ENCODE measurements around the gene MBP.

Gene MBP

GRCh38 chr18:77061281-77061945 is 71.2 kb downstream of the MBP start:
- DNase-seq = no peak

DNA sequence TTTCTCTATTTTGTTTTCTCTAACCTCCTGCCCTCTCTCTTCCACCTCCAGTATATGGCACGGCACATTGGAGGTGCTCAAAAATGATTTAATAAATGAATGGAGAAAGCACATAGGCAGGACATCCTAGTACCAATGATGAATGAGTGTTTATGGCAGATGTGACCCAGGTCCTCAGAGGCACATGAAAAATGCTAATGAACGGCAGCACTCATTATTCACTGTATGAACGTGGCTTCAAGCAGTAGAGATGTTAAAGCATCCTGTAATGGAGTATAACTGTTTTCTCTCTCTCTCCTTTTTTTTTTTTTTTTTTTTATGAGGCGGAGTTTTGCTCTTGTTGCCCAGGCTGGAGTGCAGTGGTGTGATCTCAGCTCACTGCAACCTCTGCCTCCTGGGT is 72.4 kb downstream of the MBP start:
- no peak for DNase-seq

- DNase-seq = no peak
These were observed 73.2 kb downstream of the MBP start for GRCh38 chr18:77059294-77059916.

DNA sequence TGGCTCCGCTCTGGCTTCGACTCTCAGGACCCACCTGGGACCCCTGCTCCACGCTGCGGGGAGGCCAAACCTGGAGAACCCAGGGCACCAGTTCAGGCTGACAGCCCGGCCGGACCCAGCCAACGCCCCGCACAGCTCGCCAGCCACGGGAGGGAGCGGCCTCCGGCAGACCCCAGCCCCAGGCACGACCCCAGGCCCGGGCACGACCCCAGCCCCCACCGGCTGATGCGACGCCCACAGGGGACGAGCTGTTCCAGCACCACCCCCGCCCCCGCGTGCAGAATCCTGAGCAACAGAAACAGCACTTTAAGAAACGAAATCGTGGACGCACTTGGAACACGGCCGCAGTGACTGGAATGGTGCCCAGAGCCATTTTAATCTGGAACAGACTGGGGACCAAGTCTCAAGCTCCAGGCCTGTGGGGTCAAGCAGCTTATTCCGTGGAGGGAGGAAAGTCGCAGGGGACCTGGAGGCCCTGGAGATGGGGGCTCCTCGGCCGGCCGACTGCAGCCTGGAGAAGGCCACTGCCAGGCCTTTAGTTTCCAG is 74.2 kb downstream of the MBP start:
- DNase-seq = peak; percentile 63

DNA sequence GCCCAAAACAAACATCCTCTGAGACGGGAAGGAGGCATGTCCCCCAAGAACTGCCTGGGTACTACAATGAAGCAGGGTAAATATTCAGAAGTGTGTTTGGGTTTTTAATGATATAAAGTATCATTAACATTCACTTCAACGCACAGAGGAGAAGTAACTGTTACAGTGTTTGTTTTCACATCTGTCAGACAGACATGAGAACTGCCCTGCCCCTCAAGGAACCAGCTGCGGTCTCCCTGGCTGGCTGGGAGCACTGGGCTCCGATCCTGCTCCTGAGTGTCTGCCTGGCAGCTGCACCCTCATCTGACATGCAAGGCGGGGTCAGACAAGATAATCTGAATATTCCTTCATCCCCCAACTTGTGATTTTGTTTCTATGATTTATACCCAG is 75.6 kb downstream of the MBP start:
- no peak for DNase-seq

- no peak for DNase-seq
These were observed 76.1 kb downstream of the MBP start for GRCh38 chr18:77056344-77057005.

DNA sequence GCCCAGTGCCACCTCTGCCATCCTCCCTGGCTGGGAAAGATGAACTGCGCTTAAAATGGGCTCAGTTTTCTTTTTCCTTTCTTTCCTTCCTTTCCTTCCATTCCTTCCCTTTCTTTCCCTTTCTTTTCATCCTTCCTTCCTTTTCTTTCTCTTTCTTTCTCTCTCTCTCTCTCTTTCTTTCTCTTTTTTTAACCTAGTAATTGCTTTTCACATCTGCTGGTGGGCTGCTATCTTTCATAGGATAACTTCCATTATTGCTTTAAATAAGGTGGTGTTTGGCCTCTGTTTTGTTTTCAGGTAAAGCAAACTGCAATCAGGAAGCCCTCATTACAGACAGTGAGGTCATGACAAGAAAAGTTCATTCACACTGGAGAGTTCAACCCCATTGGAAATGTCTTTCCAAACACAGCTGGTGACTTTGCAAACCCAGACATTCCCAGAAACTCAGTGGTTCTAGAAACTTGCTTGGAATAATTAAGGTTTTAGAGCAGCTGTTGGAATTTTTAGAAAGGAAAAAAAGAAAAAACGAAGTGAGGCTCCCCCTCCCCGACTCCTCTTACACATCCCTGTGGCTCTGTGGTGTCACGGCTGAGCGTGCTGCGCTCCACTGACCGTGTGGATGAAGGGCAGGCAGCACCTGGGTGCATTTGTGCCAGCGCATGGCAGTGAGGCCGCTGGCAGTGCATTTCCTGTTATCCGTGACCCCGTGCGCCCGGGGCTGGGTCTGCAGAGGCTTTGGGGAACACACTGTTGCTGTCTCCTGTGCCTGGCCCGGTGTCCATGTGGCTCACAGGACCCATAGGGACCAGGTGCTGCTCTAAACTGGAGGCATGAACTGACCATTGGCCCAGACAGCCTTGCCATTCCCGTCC is 76.9 kb downstream of the MBP start:
- no peak for DNase-seq

DNA sequence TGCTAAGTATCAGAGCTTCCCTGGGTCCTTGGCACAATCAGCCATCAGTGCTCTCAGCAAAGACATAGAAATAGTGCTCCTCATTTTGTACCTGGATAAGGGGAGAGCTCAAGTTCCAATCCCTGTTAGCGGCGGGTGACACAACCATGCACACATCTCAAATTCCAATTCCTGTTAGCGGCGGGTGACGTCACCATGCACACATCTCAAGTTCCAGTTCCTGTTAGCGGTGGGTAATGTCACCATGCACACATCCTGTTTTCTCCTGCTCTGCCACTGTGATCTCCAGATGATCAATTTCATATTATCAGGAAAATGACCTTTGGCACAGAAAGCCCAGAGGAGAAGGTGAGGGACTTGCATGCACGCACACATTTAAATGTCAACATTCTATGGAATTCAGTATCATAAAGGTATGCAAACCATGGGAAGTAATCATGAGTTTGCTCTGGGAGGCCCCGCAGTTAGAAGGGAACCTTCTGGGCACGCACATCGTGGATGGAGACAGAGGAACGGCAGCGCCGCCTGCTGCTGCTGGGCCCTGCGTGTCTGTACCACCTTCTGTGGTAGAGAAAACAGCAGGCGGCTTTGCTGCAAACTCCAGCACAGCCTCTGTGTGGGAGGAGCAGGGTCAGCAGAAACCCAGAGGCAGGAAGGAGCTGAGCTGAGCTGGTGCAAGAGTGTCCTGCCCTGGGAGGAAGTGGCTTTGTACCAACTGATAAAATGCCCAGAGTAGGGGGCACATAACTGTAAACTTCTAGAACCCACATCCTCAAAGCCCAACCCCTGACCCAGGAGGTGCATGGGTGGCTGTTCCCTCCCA is 77.8 kb downstream of the MBP start:
- DNase-seq = peak; percentile 90

DNA sequence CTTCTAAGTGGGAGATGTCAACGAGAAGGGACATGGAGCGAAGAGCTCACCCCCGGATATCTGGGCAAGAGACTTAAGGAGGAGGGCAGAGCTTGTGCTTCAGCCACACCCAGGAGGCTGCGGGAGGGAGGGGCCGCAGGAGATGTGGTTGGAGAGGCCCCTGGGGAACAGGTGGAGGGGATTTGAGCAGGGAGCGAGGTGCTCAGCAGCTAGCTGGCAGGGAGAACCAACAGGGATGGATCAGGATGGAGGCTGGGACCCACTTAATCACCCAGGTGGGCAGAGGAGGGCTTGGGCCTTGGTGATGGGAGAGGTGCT is 78.3 kb downstream of the MBP start:
- no peak for DNase-seq

- DNase-seq = no peak
These were observed 78.8 kb downstream of the MBP start for GRCh38 chr18:77053616-77054287.

- DNase-seq = no peak
These were observed 79.6 kb downstream of the MBP start for GRCh38 chr18:77052983-77053309.

- DNase-seq = no peak
These were observed 80.1 kb downstream of the MBP start for GRCh38 chr18:77052297-77052982.

- DNase-seq = no peak
These were observed 80.8 kb downstream of the MBP start for GRCh38 chr18:77051581-77052296.

DNA sequence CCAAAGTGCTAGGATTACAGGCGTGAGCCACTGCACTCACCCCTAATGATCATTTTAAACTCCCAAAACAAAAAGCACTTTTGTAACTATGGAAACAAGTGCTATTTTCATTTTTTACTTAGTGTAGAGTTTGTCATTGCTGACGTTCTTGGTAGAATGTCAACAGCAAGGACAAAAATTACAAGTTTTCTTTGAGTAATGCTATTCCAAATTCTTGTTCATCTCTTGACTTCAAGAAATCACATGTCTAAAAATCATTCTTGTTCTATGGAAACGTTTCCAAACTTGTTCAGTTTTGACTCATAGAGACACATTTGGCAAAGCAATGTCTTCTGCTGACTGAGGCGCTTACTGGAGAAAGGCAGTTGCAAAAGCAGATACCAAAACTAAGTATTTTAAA is 82.6 kb downstream of the MBP start:
- DNase-seq = no peak

GRCh38 chr18:77047803-77048419 is 84.7 kb downstream of the MBP start:
- DNase-seq = no peak

DNA sequence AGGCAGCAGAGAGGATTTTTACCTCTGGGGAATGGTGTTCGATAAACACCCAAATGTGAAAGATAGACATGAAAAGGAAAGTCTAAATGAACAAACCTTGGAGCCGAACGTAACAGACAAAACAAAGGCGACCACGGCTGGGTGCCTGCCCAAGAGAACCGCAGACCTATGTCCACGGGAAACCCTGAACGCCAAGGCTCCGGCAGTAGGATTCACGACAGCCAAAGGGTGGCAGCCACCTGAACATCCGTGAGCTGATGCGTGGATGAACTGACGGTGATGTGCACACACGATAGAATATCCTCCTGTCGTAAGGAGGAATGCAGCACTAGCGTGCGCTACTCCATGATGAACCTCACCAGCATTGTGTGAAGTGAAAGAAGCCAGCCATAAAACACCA is 85.6 kb downstream of the MBP start:
- no peak for DNase-seq

DNA sequence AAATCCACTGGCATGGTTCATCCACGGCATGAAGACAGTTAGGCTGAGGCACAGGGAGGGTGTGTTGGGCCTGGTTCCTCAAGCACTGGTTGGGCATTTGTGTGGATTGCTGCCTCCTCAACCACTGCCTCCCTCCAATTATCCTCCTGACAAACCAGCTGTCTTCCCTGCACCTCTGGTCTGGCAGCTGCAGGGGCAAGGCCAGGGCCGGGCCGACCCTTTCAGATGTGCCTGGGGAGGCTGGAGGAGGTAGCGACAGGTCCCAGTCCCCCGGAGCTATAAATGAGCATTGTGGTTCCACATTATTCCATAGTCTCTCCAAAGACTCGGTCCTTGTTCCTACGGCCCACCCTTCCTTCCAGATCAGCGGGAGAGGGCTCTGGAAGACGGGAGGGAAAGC is 86.2 kb downstream of the MBP start:
- no peak for DNase-seq

GRCh38 chr18:77045677-77046076 is 86.9 kb downstream of the MBP start:
- DNase-seq = no peak

GRCh38 chr18:77044866-77045664 is 87.5 kb downstream of the MBP start:
- no peak for DNase-seq

Data from femur (tissue), 1 donor.